ENCODE results near the gene CYP26A1.

CYP26A1 gene, protein sequence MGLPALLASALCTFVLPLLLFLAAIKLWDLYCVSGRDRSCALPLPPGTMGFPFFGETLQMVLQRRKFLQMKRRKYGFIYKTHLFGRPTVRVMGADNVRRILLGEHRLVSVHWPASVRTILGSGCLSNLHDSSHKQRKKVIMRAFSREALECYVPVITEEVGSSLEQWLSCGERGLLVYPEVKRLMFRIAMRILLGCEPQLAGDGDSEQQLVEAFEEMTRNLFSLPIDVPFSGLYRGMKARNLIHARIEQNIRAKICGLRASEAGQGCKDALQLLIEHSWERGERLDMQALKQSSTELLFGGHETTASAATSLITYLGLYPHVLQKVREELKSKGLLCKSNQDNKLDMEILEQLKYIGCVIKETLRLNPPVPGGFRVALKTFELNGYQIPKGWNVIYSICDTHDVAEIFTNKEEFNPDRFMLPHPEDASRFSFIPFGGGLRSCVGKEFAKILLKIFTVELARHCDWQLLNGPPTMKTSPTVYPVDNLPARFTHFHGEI

DNA sequence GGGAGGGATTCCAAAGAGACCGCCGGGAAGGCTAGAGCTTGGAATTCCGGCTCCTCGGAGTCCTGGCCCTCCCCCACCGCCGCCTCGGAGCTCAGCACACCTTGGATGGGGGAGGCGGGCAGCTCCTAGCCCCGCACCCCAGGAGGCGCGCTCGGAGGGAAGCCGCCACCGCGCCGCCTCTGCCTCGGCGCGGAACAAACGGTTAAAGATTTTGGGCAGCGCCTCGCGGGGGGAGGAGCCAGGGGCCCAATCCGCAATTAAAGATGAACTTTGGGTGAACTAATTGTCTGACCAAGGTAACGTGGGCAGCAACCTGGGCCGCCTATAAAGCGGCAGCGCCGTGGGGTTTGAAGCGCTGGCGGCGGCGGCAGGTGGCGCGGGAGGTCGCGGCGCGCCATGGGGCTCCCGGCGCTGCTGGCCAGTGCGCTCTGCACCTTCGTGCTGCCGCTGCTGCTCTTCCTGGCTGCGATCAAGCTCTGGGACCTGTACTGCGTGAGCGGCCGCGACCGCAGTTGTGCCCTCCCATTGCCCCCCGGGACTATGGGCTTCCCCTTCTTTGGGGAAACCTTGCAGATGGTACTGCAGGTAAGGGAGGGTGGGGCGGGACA is at the start of gene CYP26A1:
Gene CYP26A1 (plus strand): TSS at position 355 of the 608 bp plus-strand sequence. CDS start 42 bp downstream, at position 397.
- Histone ChIP-seq H3K27me3 (ENCODE audit: insufficient read depth, low read length, poor library complexity, severe bottlenecking) (no peaks in the 10 kb centered on the region), H3K9me2 (replicated peaks; ENCODE audit: low read depth, low read length) (no peaks in the 10 kb centered on the region), H3K36me3 (ENCODE audit: insufficient read depth, low read length) (no peaks in the 10 kb centered on the region), H3F3A (ENCODE audit: low read depth) (no peaks in the 10 kb centered on the region), H3K4me2 (ENCODE audit: low read depth, low read length, poor library complexity, severe bottlenecking) (peak within 1 kb of the TSS; percentile 76), H3K4me3 (ENCODE audit: low read length, poor library complexity, severe bottlenecking) (peak within 1 kb of the TSS; percentile 88), H4K20me1 (ENCODE audit: insufficient read depth, low read length, poor library complexity, severe bottlenecking) (no peaks in the 10 kb centered on the region), H3K9ac (ENCODE audit: low read depth, low read length, poor library complexity, severe bottlenecking) (peak within 1 kb of the TSS; percentile 76), H2AFZ (ENCODE audit: low read length) (peak within 1 kb of the TSS; percentile 99), H3K79me2 (ENCODE audit: insufficient read depth, low read length) (no peaks in the 10 kb centered on the region), H3K4me1 (ENCODE audit: insufficient read depth, low read length, poor library complexity, severe bottlenecking) (peaks cover 13% of the 10 kb centered on the region), H3K9me3 (ENCODE audit: insufficient read depth, low read depth, low read length) (no peaks in the 10 kb centered on the region)
- TF ChIP-seq, protein P1, sequence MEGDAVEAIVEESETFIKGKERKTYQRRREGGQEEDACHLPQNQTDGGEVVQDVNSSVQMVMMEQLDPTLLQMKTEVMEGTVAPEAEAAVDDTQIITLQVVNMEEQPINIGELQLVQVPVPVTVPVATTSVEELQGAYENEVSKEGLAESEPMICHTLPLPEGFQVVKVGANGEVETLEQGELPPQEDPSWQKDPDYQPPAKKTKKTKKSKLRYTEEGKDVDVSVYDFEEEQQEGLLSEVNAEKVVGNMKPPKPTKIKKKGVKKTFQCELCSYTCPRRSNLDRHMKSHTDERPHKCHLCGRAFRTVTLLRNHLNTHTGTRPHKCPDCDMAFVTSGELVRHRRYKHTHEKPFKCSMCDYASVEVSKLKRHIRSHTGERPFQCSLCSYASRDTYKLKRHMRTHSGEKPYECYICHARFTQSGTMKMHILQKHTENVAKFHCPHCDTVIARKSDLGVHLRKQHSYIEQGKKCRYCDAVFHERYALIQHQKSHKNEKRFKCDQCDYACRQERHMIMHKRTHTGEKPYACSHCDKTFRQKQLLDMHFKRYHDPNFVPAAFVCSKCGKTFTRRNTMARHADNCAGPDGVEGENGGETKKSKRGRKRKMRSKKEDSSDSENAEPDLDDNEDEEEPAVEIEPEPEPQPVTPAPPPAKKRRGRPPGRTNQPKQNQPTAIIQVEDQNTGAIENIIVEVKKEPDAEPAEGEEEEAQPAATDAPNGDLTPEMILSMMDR (conservative IDR thresholded peaks at IDR 0.05; ENCODE audit: low read length) = no peak

DNA sequence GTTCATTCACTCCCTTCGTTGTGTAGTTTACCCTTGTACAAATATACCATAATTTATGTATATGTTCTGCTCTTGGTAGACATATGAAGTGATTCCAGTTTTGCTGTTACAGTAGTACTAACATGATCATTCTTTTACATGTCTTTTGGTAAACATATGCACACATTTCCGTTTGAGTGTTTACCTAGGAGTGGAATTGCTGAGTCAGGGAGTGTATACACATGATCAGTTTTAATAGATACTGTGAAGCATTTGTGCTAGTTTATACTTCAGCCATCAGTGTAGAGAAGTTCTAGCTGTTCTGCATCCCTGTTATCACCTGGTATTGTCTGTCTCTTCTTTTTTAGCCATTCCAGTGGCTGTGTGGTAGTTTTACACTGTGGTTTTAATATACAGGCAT is 47.6 kb upstream of the CYP26A1 start:
- no peak overlapping the region for H3K4me3 ChIP-seq (ENCODE audit: low read length, poor library complexity, severe bottlenecking)
- no peaks in the 10 kb centered on the region for H3K4me1 ChIP-seq (ENCODE audit: insufficient read depth, low read length, poor library complexity, severe bottlenecking)
- no peaks in the 10 kb centered on the region for H3K9me2 ChIP-seq (replicated peaks; ENCODE audit: low read depth, low read length)
- no peaks in the 10 kb centered on the region for H4K20me1 ChIP-seq (ENCODE audit: insufficient read depth, low read length, poor library complexity, severe bottlenecking)
- H3K4me2 ChIP-seq (ENCODE audit: low read depth, low read length, poor library complexity, severe bottlenecking) = no peak overlapping the region
- H2AFZ ChIP-seq (ENCODE audit: low read length) = no peak overlapping the region
- H3F3A ChIP-seq (ENCODE audit: low read depth) = no peaks in the 10 kb centered on the region
- no peaks in the 10 kb centered on the region; the same call in 1 of the 2 replicates for H3K9me3 ChIP-seq (ENCODE audit: insufficient read depth, low read depth, low read length)
- no peaks in the 10 kb centered on the region for H3K79me2 ChIP-seq (ENCODE audit: insufficient read depth, low read length)
- no peak overlapping the region for H3K9ac ChIP-seq (ENCODE audit: low read depth, low read length, poor library complexity, severe bottlenecking)
- H3K36me3 ChIP-seq (ENCODE audit: insufficient read depth, low read length) = no peaks in the 10 kb centered on the region
- no peaks in the 10 kb centered on the region for H3K27me3 ChIP-seq (ENCODE audit: insufficient read depth, low read length, poor library complexity, severe bottlenecking)
- TF ChIP-seq EZH2phosphoT487 (IDR thresholded peaks at IDR 0.05; ENCODE audit: borderline replicate concordance) = no peak
- TF ChIP-seq, protein P1 (conservative IDR thresholded peaks at IDR 0.05; ENCODE audit: low read length) = no peak

DNA sequence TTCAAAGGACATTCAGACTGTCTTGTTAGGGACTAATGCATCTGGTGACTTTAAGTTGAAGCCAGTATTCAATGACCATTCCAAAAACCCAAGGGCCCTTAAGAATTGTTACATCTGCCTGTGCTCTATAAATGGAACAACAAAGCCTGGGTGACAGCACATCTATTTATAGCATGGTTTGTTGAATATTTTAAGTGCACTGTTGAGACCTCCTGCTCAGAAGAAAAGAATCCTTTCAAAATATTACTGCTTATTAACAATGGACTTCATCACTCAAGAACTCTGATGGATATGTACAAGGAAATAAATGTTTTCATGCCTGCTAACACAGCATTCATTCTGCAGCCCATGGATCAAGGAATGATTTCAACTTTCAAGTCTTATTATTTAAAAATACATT is 46.2 kb upstream of the CYP26A1 start:
- no peaks in the 10 kb centered on the region for H3K79me2 ChIP-seq (ENCODE audit: insufficient read depth, low read length)
- no peaks in the 10 kb centered on the region for H3K9me2 ChIP-seq (replicated peaks; ENCODE audit: low read depth, low read length)
- H3K4me1 ChIP-seq (ENCODE audit: insufficient read depth, low read length, poor library complexity, severe bottlenecking) = no peaks in the 10 kb centered on the region
- H3K36me3 ChIP-seq (ENCODE audit: insufficient read depth, low read length) = no peaks in the 10 kb centered on the region
- H4K20me1 ChIP-seq (ENCODE audit: insufficient read depth, low read length, poor library complexity, severe bottlenecking) = no peaks in the 10 kb centered on the region
- TF ChIP-seq, protein P1 (conservative IDR thresholded peaks at IDR 0.05; ENCODE audit: low read length) = no peak
- no peak for TF ChIP-seq EZH2phosphoT487 (IDR thresholded peaks at IDR 0.05; ENCODE audit: borderline replicate concordance)
- H3K4me3 ChIP-seq (ENCODE audit: low read length, poor library complexity, severe bottlenecking) = no peak overlapping the region
- no peak overlapping the region for H3K9ac ChIP-seq (ENCODE audit: low read depth, low read length, poor library complexity, severe bottlenecking)
- H2AFZ ChIP-seq (ENCODE audit: low read length) = no peak overlapping the region
- no peaks in the 10 kb centered on the region; the same call in 1 of the 2 replicates for H3K9me3 ChIP-seq (ENCODE audit: insufficient read depth, low read depth, low read length)
- no peaks in the 10 kb centered on the region for H3K27me3 ChIP-seq (ENCODE audit: insufficient read depth, low read length, poor library complexity, severe bottlenecking)
- no peaks in the 10 kb centered on the region for H3F3A ChIP-seq (ENCODE audit: low read depth)
- no peak overlapping the region for H3K4me2 ChIP-seq (ENCODE audit: low read depth, low read length, poor library complexity, severe bottlenecking)

Data from Loucy (cell line).